ENCODE measurements around the gene KIRREL3.

- no peak for TF ChIP-seq EZH2 (IDR thresholded peaks at IDR 0.05; ENCODE audit: low read depth, low read length, severe bottlenecking)
- no peak for TF ChIP-seq CTCF (IDR thresholded peaks at IDR 0.05; ENCODE audit: control extremely low read depth in 1 of 3, insufficient read depth in 1 of 3, low read depth in 1 of 3, low read length in 3 of 3)
- TF ChIP-seq POLR2AphosphoS5 (IDR thresholded peaks at IDR 0.05; ENCODE audit: low read depth, low read length) = no peak
- no peak for TF ChIP-seq POLR2A (IDR thresholded peaks at IDR 0.05; ENCODE audit: control extremely low read depth in 1 of 2, low read depth in 2 of 2, low read length in 2 of 2)
- no peak for TF ChIP-seq CHD2 (IDR thresholded peaks at IDR 0.05; ENCODE audit: low read length)
- TF ChIP-seq YY1 (IDR thresholded peaks at IDR 0.05; ENCODE audit: low read depth, low read length) = no peak
- no peak for TF ChIP-seq SP2 (IDR thresholded peaks at IDR 0.05; ENCODE audit: low read length)
- no peak for TF ChIP-seq CEBPB (IDR thresholded peaks at IDR 0.05; ENCODE audit: low read depth, low read length)
- TF ChIP-seq GABPA (IDR thresholded peaks at IDR 0.05; ENCODE audit: borderline replicate concordance, insufficient read depth, low read length) = no peak
These were observed 372.1 kb downstream of the KIRREL3 start for GRCh38 chr11:126628450-126628789.

All from H1 (cell line).